H1 (cell line): ENCODE results near the gene PARD3. TPM values are rescaled to one million over a fixed set of nuclear protein-coding genes. Genes with fewer than 3 reads are reported as not detected.

Experiments
- CTCF ChIA-PET: fragments of 300-600 bp; sonication (Branson Sonifier 250); formaldehyde crosslinking; loops from one replicate; lab custom pipeline; 2021; ENCODE audit not compliant: partially characterized antibody; lab: Charles Lee
- POLR2A ChIA-PET: fragments of 300-600 bp; sonication (Branson Sonifier 250); formaldehyde crosslinking; loops from one replicate; lab custom pipeline; 2021; ENCODE audit warnings: inconsistent platforms; ENCODE audit not compliant: partially characterized antibody; lab: Charles Lee
- DNase-seq, 2 experiments: peaks; one replicate each; pipeline versions ENCODE4 v3.0.0 to v3.0.0-alpha.2; 2010 to 2022; ENCODE audit warnings: low spot score in 2 of 2, low read depth in 1 of 2, mixed read lengths in 1 of 2
- FAIRE-seq: peaks from 2 replicates; lab custom pipeline; 2011; peaks lifted over from hg19 to GRCh38; lab: Jason Lieb, UNC
- H2AFZ ChIP-seq: 2 replicates; pipeline ENCODE4 v1.8.1; 2012; ENCODE audit warnings: low read length, inconsistent platforms
- H2AK5ac ChIP-seq: 2 replicates; pipeline ENCODE4 v1.6.1; 2013; ENCODE audit warnings: low read depth, low read length
- H2BK120ac ChIP-seq: replicated peaks from 2 replicates; pipeline ENCODE3; 2013; ENCODE audit warnings: low read depth, low read length, inconsistent platforms
- H2BK12ac ChIP-seq: 2 replicates; pipeline ENCODE4 v1.6.1; 2013; ENCODE audit warnings: low read depth, low read length
- H2BK15ac ChIP-seq: 2 replicates; pipeline ENCODE4 v1.6.1; 2013; ENCODE audit warnings: low read length
- H2BK20ac ChIP-seq: 2 replicates; pipeline ENCODE4 v1.6.1; 2013; ENCODE audit warnings: low read length
- H2BK5ac ChIP-seq: 2 replicates; pipeline ENCODE4 v1.6.1; 2013; ENCODE audit warnings: low read depth, low read length
- H3K14ac ChIP-seq: 2 replicates; pipeline ENCODE4 v1.6.1; 2013; ENCODE audit warnings: inconsistent platforms; ENCODE audit not compliant: insufficient read length
- H3K18ac ChIP-seq: 2 replicates; pipeline ENCODE4 v1.6.1; 2013; ENCODE audit warnings: low read length; ENCODE audit errors: extremely low read depth
- H3K23ac ChIP-seq: 2 replicates; pipeline ENCODE4 v1.6.1; 2013; ENCODE audit warnings: inconsistent platforms; ENCODE audit not compliant: insufficient read length
- H3K23me2 ChIP-seq: 2 replicates; pipeline ENCODE4 v1.6.1; 2013; ENCODE audit warnings: low read depth, low read length
- H3K27ac ChIP-seq: 2 replicates; pipeline ENCODE4 v1.6.1; 2011; ENCODE audit warnings: low read depth, low read length, inconsistent platforms
- H3K27me3 ChIP-seq, 4 experiments: replicated peaks in 1 of 4; 1 replicate in 1 of 4; 2 replicates in 3 of 4; pipeline versions ENCODE4 v1.6.1 to v1.8.1; 2011 to 2013; ENCODE audit warnings: low read length in 3 of 4, mild to moderate bottlenecking in 3 of 4, inconsistent platforms in 2 of 4, mixed read lengths in 2 of 4, moderate library complexity in 1 of 4; ENCODE audit not compliant: control insufficient read depth in 3 of 4, insufficient read depth in 3 of 4; ENCODE audit errors: extremely low read depth in 1 of 4
- H3K36me3 ChIP-seq, 4 experiments: 2 replicates each; pipeline versions ENCODE4 v1.6.1 to v1.8.1; 2011 to 2013; ENCODE audit warnings: mild to moderate bottlenecking in 4 of 4, low read length in 3 of 4, moderate library complexity in 2 of 4, control low read depth in 1 of 4, inconsistent platforms in 1 of 4; ENCODE audit not compliant: insufficient read depth in 4 of 4, control insufficient read depth in 2 of 4
- H3K4ac ChIP-seq: replicated peaks from 2 replicates; pipeline ENCODE3; 2013; ENCODE audit warnings: low read length, low read depth, mixed read lengths, inconsistent platforms; ENCODE audit not compliant: insufficient read length
- H3K4me1 ChIP-seq, 4 experiments: replicated peaks in 1 of 4; 1 replicate in 1 of 4; 2 replicates in 3 of 4; pipeline versions ENCODE4 v1.6.1 to v1.8.1; 2011 to 2013; ENCODE audit warnings: low read length in 3 of 4, inconsistent platforms in 2 of 4, mixed read lengths in 1 of 4; ENCODE audit not compliant: insufficient read depth in 4 of 4, control insufficient read depth in 3 of 4
- H3K4me2 ChIP-seq, 2 experiments: 2 replicates each; pipeline versions ENCODE4 v1.6.1 to v1.8.1; 2011 to 2013; ENCODE audit warnings: low read depth in 2 of 2, low read length in 2 of 2, control low read depth in 1 of 2, inconsistent platforms in 1 of 2, mild to moderate bottlenecking in 1 of 2; ENCODE audit not compliant: insufficient read depth in 1 of 2
- H3K4me3 ChIP-seq, 4 experiments: fragments of 200-600, 300-600 bp in 1 of 4; sonication (generic), shearing (Covaris generic), sonication (Bioruptor Twin) in 1 of 4; 2 replicates each; pipeline versions ENCODE4 v1.5.1 to v1.8.1; 2011 to 2016; ENCODE audit warnings: low read length in 4 of 4, low read depth in 3 of 4, control low read depth in 2 of 4, inconsistent platforms in 2 of 4, mild to moderate bottlenecking in 2 of 4, mixed read lengths in 1 of 4, moderate library complexity in 1 of 4; ENCODE audit not compliant: insufficient read depth in 2 of 4; ENCODE audit errors: extremely low read depth in 1 of 4
- H3K56ac ChIP-seq: replicated peaks from 2 replicates; pipeline ENCODE3; 2013; ENCODE audit warnings: low read depth, mild to moderate bottlenecking, mixed read lengths, low read length, inconsistent platforms; ENCODE audit not compliant: insufficient read length
- H3K79me1 ChIP-seq: 2 replicates; pipeline ENCODE4 v1.6.1; 2013; ENCODE audit warnings: low read depth, low read length, control low read depth
- H3K79me2 ChIP-seq, 2 experiments: 2 replicates each; pipeline versions ENCODE4 v1.6.1 to v1.8.1; 2012 to 2013; ENCODE audit warnings: low read length in 2 of 2, mild to moderate bottlenecking in 2 of 2, inconsistent platforms in 1 of 2; ENCODE audit not compliant: insufficient read depth in 2 of 2, control insufficient read depth in 1 of 2
- H3K9ac ChIP-seq, 4 experiments: replicated peaks in 1 of 4; 1 replicate in 1 of 4; 2 replicates in 3 of 4; pipeline versions ENCODE4 v1.6.1 to v1.8.1; 2011 to 2013; ENCODE audit warnings: low read depth in 3 of 4, low read length in 3 of 4, control low read depth in 2 of 4, mild to moderate bottlenecking in 2 of 4, moderate library complexity in 2 of 4, inconsistent platforms in 1 of 4; ENCODE audit errors: extremely low read depth in 1 of 4
- H3K9me3 ChIP-seq, 2 experiments: 2 replicates each; pipeline versions ENCODE4 v1.6.1 to v1.8.1; 2012 to 2013; ENCODE audit warnings: mild to moderate bottlenecking in 2 of 2, moderate library complexity in 2 of 2, control low read depth in 1 of 2, inconsistent platforms in 1 of 2, low read depth in 1 of 2, low read length in 1 of 2, mixed read lengths in 1 of 2; ENCODE audit not compliant: insufficient read depth in 2 of 2
- H4K20me1 ChIP-seq, 2 experiments: replicated peaks in 1 of 2; 2 replicates each; pipeline versions ENCODE3 to v1.8.1; 2011 to 2013; ENCODE audit warnings: inconsistent platforms in 2 of 2, low read length in 2 of 2, mild to moderate bottlenecking in 1 of 2; ENCODE audit not compliant: insufficient read depth in 2 of 2, control insufficient read depth in 1 of 2
- H4K5ac ChIP-seq: 2 replicates; pipeline ENCODE4 v1.6.1; 2013; ENCODE audit warnings: low read length, low read depth, mixed read lengths, inconsistent platforms; ENCODE audit not compliant: insufficient read length
- H4K8ac ChIP-seq: 2 replicates; pipeline ENCODE4 v1.8.0; 2013; ENCODE audit warnings: mild to moderate bottlenecking, moderate library complexity, low read length, inconsistent platforms; ENCODE audit not compliant: insufficient read depth; ENCODE audit errors: extremely low read depth
- H4K91ac ChIP-seq: replicated peaks from 2 replicates; pipeline ENCODE3; 2013; ENCODE audit warnings: low read length, mixed read lengths, inconsistent platforms; ENCODE audit not compliant: insufficient read length
- WGBS, 2 experiments: shearing (Covaris generic) in 1 of 2; methylation state at CpG; one replicate each; pipeline versions ENCODE4 v1.1.6 to v1.1.7; 2013 to 2015; ENCODE audit warnings: low lambda C conversion rate in 2 of 2, mixed read lengths in 2 of 2, inconsistent platforms in 1 of 2, low coverage in 1 of 2, missing lambda C conversion rate in 1 of 2; ENCODE audit not compliant: insufficient replicate concordance in 2 of 2, insufficient coverage in 1 of 2, insufficient read length in 1 of 2; ENCODE audit errors: extremely low coverage in 1 of 2, missing lambda C conversion rate in 1 of 2; 5-methylcytosine and 5-hydroxymethylcytosine counted together
- polyA plus RNA-seq, 7 experiments: library from polyadenylated mRNA; depleted of rRNA in 3 of 7; stranded (reverse) in 5 of 7; unstranded in 2 of 7; fragments of >200 nt in 5 of 7; fragments of 200-250 nt in 2 of 7; gene quantifications; 1 replicate in 5 of 7; 2 replicates in 1 of 7; 4 replicates in 1 of 7; pipeline versions ENCODE4 v1.2.1 to v1.2.3, GENCODE V29; 2011 to 2013; ENCODE audit warnings: missing spikeins in 2 of 7, mixed read lengths in 2 of 7
- total RNA-seq: library from RNA; stranded (reverse); fragmentation: NEBNext Ultra II Directional; extraction: Animal tissue kit (Norgen Biotek cat#: 25700); gene quantifications from 2 replicates; pipeline ENCODE4 v1.2.1, GENCODE V29; 2021

PARD3 gene
- total and polyA plus RNA-seq, 2 of the 8 experiments (the other 6 are each of a cell fraction or from before 2014, with no cell fraction given): 19.7 to 49.1 TPM

DNA sequence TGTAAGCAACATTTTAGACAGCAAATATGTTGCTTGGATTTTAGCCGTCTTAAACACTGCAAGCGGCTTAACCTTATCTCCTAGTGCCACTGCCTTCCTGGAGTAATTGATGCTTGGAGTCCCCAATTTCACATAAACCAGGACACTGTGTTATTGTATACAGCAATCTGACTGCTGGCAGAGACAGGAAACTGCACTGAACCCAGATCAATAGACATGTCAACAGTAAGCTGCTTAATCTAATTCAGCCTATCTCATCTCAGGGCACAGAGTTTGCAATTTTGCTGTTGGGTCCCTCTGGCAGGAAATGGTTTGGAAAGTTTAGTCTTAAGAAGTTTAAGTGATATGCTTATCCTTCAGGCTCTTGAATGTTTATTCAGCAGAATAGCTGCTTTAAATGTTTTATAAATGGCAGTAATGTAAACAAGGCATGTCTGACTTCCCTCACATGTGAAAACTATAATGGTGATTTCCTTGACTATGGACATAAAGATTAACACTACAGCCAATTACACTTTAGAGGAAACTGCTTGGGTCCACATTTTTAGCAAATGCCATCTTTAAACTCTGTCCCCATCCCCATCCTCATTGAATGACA, 598.6 kb downstream of the PARD3 start:
- FAIRE-seq: no peak
- Histone ChIP-seq H3K27me3 (no peaks in the 10 kb centered on the region; a peak in 1 of 7 replicates), H3K79me2 (no peaks in the 10 kb centered on the region), H3K14ac (no peak overlapping the region), H3K23me2 (no peaks in the 10 kb centered on the region), H2AFZ (no peak overlapping the region), H3K9me3 (no peaks in the 10 kb centered on the region), H3K4me1 (no peaks in the 10 kb centered on the region), H2BK15ac (no peak overlapping the region), H3K27ac (no peak overlapping the region), H4K8ac (no peak overlapping the region), H3K4me3 (no peak overlapping the region), H3K79me1 (no peaks in the 10 kb centered on the region), H2BK120ac (no peak overlapping the region), H4K91ac (no peak overlapping the region), H2BK20ac (no peak overlapping the region), H2BK12ac (no peak overlapping the region), H3K36me3 (no peaks in the 10 kb centered on the region), H3K56ac (no peak overlapping the region), H3K18ac (no peak overlapping the region), H3K23ac (no peak overlapping the region), H4K5ac (no peak overlapping the region), H2BK5ac (no peak overlapping the region), H3K9ac (no peak overlapping the region), H3K4ac (no peak overlapping the region), H3K4me2 (no peak overlapping the region), H2AK5ac (no peak overlapping the region), H4K20me1 (no peaks in the 10 kb centered on the region)
- CTCF ChIA-PET: interaction anchor here (0.9 kb wide), 1 partner anchor 9 kb away, joined by 3 read pairs; no protein-coding TSS in a partner anchor
- POLR2A ChIA-PET: no interaction called here
- DNase-seq: no peak
- WGBS, 2 experiments: 83% methylated on average over 2 of the region's 2 CpGs; no CpG with 5 or more reads in 1 of the 2 experiments
